ENCODE measurements around the gene THEM5.
"Not testable (repeated sequence)": the region's sequence is repeated elsewhere in the genome, so short reads cannot be mapped to it uniquely, and the experiment has no call there.

The THEM5 gene

DNA sequence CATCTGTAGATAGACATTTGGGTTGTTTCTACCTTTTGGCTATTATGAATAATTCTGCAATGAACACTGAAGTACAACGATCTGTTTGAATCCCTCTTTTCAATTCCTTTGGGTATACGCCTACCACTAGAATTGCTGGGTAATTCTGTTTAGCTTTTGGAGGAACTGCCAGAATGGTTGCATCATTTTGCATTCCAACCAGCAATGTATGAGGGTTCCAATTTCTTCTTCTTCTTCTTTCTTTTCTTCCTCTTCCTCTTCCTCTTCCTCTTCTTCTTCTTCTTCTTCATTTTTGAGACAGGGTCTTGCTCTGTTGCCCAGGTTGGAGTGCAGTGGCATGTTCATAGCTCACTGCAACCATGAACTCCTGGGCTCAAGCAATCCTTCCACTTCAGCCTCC is 13.8 kb upstream of the THEM5 start:
- no peak for DNase-seq

DNA sequence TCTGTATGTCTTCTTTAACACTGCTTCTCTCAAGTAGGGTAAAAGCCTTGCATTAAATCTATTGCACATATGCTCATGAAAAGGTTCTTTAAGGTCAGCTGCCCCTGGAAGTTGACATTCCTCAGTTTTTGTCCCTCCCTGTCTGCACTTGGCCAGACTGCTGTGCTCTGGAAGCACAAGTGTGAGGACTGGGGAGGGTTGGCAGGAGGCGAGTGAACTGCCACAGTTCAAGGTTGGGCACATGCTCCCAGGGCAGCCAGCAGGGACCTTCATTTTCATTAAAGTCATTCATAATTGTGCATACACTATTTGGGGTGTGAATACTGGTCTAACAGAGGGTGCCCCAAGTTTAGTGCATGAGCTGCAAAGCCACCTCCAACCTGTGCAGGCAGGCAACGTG is 10.9 kb upstream of the THEM5 start:
- no peak for DNase-seq

GRCh38 chr1:151862604-151863003 is 9.1 kb upstream of the THEM5 start:
- DNase-seq, result no peak

DNA sequence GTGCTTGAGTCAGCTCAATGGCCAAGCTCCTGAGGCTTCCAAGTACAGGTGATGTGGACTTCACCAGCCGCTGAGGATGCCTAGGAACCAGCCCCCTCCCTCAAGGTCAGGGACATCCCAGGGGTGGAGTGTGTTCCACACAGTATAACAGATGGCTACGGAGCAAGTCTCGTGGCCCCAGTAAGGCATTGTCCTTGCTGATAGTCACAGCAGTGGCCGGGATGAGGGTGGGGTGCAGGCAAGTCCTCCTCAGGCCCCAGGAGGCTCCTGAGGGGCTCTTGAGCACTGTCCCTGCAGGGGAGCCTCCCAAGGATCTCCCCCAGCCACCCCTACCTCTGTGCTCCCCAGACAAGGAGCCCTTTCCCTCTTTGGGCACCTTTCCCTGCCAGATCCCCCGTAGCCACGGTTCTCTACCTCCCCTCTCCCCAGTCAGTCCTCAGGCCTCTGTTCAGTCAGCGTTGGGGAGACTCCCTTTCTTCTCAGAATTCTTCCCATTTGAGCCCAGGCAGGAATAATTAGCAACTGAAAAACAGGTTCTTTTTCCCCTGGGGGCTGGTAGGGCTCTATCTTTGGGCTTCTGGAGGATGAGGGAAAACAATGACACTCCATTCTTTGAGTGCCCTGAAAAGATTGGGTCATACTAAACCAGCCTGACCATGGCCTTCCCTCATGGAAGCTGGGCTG is 7.1 kb upstream of the THEM5 start:
- no peak for DNase-seq

- no peak for DNase-seq
Observed at GRCh38 chr1:151859891-151860293, 6.4 kb upstream of the THEM5 start.

DNA sequence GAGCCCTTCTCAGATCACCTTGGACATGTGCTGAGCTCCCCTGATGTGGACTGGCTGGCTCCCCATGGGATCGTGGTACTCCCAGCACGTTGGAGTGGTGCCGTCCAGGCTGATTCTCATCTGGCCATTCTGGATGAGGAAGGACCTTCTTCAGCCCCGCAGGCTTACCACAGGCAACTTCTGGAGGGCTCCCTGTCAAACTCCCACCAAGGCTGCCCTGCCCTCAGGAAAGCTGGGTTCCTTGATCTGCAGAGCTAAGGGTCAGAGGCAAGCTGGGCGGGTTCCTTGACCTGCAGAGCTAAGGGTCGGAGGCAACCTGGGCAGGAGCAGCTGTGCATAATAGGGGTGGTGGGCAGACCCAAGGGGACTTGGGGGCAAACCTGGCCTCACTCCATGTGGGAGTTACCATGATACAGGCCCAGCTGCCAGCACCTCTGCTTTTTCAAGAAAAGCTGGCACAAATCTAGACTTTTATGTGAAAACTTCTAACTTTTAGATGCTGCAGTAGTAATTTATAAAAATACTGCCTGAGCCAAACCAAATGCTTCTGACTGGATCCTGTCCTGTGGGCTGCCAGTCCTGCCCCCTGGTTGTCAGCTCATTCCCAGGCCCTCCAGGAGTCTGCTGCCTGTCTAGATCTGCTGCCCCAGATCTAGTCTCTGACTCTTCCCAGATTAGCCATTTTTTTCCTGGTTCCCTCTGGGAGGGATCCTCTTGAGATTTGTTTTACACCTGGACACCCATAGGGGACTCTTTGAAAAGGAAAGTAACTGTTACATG is 5.6 kb upstream of the THEM5 start:
- DNase-seq, result no peak

DNA sequence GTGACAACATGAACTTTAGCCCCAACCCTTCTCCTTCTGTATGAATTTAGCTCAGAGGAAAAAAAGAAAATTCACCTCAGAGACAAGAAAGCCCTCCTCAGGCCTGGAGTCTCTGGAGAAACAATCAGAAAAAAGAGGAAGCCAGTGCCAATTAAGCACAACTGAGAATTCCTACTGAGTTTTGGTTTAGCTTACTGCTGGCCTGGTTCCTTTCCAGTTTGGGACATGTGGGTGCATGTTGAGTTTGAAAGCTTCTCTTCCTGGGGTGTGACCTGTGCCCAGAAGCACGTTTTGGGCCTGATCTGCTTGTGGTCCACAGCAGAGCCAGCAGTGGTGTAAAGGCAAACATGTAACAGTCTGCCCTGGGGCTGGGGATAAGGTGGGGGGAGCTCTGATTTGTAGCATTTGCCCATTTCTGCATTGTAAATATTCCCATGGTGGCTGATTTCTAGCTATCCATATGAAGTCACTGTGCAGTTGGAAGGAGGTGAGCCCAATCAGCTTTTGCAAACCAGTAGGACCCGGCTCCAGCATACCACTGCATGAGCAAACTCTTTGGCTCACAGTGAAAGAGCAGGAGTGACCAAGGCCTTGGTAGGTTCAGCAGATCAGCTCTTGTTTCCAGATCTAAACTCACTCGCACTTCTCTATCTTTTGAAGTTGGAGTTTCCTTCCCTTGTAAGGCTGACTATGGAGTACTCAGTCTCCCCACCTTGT is 4.7 kb upstream of the THEM5 start:
- no peak for DNase-seq

DNA sequence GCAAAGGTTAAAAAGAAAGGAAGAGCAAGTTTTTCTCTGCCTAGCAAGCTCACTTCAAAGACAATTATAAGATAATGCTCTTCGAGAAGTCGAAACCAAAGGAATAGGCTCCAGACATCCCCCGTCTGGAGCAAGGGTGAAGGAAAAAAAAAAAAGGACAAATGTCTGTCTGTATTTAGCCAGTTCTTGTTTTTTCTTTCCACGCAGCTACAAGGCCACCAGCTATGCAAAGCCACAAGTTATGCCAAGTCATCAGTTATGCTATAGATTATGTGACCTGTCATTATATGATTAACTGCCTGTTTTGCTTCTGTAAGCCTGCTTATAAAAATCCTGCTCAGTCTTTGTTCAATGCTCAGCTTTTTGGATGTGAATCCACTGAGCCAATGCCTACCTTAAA is 2.4 kb upstream of the THEM5 start:
- no peak for DNase-seq

- DNase-seq, result not testable (repeated sequence)
Observed at GRCh38 chr1:151855516-151855915, 2.0 kb upstream of the THEM5 start.

- DNase-seq, result no peak
Observed at GRCh38 chr1:151854658-151855057, 1.1 kb upstream of the THEM5 start.

DNA sequence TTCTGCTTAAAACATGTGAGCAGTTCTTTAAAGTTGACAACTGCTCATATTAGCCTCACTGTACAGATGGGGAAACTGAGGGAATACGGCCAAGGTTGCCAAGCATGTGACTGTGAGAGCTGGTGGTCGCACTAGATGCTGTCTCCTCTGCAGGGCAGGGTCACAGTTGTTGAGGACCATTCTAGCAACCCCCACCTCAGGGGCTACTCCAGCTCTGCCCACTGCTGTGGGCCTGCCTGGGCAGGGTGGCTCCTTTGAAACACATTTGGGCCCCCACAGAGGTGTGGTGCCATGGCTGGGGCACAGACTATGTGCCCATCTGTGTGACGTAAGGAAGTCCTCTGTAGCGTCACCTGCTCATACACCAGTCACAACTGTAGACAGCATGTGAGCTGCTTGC is 779 bp downstream of the THEM5 start:
- DNase-seq, result no peak

DNA sequence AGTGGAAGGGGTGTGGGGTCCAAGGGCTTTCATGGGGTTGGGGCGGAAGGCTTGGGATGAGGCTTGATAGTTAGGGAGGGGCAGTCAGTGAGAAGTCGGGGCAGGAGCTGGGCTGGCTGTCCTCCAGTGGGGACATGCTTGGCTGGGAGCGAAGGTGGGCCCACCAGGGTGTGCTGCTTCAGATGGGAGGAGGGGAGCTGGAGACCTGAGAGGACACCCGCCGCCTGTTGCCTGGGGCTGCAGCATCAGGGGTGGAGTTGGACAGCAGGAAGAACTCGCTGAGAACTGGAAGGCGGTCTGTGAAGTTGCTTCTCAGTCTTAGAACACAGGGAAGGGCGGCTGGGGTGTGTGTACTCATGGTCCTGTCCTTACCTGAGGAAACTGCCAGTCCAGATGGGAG is 1.6 kb downstream of the THEM5 start:
- no peak for DNase-seq

DNA sequence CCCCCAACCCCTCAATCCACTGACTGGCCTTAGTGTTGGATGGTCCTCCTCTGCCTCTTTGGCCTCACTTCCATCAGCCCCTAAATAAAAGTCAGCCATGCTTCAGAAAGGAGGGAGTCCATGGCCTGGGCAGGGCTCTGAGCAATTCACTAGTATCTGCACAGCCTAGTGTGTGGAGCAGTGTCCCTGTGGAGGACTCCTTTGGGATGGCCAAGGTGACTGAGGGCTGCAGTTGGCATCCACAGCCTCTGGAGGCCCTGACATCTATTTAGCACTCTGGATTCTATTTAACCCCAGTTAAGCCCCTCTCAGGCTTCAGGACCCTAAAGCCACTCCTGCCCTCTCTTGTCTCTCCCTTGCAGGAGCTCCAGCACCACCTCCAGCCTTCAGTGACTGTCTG is 3.6 kb downstream of the THEM5 start:
- DNase-seq, result no peak

GRCh38 chr1:151849126-151849525 is 4.4 kb downstream of the THEM5 start:
- DNase-seq, result no peak

DNA sequence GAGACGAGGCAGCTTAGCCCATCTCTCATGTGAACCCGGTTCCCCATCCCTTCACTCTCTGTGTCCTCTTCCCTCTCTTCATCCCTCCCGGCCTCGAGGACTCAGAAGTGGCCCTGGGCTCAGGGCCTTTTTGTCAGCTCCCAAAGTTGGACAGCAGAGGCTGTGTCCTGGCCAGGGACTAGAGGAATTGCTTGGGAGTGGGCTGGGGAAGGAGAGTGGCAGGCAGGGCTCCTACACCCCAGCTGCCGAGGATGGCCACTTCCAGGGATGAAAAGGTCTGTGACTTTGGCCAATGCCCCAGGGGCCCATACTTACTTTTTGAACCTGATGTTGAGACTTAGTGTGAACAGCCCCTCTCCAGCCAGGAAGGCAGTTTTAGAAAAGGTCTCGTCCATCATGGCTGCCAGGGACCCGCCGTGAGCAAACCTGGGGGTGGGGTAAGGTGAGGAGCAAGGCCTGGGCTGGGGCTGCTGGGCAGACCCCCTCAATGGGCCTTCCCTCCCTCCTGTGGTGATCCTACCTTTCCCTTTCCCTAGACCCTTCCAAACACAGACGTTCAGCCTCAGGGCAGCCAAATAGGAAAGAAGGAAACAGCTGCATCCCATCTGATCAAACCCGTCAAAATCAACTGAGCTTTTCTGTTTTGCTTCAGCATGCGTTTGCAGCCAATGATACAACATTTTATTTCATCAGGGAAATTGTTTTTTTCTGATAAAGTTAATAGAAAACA is 5.5 kb downstream of the THEM5 start:
- no peak for DNase-seq

DNA sequence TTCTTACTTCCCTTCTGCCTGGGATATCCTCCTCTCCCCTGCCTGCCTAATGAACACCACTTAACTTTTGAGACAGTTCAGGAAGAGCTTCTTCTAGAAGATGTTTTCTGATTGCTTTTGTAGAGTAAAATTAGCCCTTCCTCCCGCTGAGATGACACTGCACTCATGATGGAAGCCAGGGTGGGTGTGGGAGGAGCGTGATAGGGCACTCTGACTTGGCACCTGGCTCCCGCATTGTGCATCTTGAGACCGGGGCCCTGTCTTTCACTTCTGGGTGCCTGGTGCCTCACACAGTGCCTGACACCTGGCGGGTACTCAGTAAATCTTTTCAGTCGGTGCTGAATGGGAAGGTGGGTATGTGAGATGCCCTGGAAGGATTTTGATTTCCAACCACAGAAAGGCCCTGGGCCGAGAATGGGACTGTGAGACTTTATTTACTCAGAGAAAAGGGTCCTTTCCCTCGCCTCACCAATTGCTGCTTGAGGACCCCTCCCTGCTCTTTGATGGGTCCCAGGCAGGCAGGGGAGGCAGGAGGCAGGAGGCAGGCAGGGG is 6.8 kb downstream of the THEM5 start:
- no peak for DNase-seq

DNA sequence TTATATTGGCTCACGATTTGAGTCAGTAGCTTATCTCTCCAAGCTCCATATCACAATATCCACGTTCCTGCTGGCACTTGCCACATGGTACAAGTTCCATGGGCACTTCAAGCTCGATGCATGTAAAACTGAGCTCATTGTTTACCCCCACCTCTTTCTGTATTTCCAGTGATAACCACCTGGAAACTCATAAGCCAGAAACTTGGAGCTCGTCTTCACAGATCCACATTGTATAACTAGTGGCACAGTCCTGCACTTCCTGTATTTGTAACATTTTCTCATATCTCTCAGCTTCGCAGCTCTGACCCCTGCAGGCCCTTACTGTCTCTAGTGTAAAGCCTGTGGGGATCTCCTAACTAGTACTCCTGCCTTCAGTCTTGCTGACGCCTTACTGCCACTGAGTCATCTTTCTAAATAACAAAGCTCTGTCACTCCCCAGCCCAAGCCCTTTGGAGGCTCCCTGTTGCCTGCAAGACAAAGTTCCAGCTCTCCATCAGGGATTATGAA is 7.4 kb downstream of the THEM5 start:
- no peak for DNase-seq

- no peak for DNase-seq
Observed at GRCh38 chr1:151843398-151843797, 10.1 kb downstream of the THEM5 start.

DNA sequence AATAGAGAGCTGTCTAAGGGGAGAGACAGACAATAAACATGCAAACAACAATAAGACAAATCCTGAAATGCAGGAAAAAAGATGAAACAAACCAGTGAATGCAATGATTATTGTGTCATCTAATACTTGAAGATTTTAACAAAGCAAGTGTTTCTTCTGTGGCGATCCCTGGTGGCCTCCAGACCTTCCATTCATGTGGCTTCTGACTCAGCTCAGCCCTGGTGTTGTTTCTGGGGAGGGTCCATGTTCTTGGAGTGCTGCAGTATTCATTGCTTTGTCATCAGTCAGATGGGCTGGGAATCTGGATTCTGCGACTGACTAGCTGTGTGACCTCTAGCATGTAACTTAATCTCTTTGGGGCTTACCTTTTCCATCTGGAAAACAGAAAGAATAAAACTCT is 12.4 kb downstream of the THEM5 start:
- DNase-seq, result no peak

DNA sequence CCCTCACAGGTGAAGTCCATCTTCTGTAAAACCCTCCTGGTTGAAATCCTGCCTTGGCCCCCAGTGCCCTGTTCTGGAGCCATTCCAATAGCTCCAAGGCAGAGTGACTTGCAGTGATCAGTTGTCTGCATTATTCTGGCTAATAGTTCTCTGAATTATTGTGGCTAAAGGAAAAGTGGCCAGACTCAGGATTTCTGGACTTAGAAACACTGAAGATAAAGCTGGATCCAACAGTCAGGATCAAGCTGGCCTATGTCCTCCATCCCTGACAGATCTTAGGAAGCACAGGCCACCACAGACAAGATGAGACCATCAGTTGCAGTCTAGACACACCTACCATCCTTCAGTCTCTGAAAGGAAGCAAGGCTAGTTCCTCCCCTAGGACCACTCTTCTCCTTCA is 13.1 kb downstream of the THEM5 start:
- no peak for DNase-seq

DNA sequence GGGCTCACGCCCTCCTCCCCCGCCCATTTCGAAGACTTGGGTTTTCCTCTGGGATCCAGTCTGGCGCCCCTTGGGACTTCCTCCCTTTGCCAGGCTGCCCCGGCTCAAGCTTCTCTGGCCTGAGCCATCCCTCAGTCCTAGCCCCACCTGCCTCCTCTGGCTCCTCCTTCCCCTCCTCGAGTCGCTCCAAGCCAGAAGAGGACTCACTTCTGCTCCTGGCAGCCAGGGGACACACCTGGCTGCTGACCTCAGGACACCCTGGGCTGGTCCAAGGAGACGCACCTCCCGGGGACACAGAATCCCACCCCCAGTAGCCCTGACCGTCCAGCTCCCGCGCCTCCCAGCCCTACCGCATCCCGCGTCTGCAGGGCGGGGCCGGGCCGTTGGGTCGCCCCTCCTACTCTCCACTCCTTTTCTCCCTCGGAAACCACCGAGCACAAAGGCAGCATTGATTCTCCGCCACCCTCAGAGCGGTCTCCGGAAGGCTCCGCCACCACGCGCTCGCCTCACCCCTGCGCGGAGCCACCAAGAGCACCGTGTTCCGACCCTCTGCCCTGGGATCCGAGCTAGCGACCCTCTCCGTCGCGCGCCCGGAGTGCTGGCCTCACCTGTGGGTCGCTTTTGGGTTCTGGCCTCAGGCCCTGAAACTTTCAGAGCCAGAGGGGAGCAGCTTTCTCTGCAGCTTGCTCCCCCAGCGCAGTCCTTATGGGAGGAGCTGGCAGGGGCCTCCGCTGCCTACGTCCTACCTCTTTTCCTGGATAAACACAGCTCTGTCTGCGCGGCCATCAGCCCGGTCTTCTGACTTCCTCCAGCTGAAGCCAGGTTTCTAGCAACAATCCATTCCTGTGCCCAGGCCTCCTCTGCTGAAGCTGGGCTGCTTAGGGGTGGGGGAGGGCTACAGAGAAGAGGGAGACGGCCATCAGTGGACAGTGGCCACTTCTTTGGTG is 13.8 kb downstream of the THEM5 start, which contains the start of gene C2CD4D:
Gene C2CD4D (minus strand): TSS at position 364 of the 947 bp plus-strand sequence. CDS start 831 bp downstream, outside the sequence.
- DNase-seq, result no peak

- no peak for DNase-seq
Observed at GRCh38 chr1:151839082-151839412, 14.5 kb downstream of the THEM5 start.

Data from T1000 (cell line).